Inflammatory macrophage treated with lipopolysaccharide for 4 hours (primary cell): ENCODE data around the gene JPH4.
"Not testable (repeated sequence)": the region's sequence is repeated elsewhere in the genome, so short reads cannot be mapped to it uniquely, and the experiment has no call there.

ENCODE experiments used
- DNase-seq: peaks from one replicate; pipeline ENCODE4 v3.0.0-alpha.2; 2020

Gene JPH4

DNA sequence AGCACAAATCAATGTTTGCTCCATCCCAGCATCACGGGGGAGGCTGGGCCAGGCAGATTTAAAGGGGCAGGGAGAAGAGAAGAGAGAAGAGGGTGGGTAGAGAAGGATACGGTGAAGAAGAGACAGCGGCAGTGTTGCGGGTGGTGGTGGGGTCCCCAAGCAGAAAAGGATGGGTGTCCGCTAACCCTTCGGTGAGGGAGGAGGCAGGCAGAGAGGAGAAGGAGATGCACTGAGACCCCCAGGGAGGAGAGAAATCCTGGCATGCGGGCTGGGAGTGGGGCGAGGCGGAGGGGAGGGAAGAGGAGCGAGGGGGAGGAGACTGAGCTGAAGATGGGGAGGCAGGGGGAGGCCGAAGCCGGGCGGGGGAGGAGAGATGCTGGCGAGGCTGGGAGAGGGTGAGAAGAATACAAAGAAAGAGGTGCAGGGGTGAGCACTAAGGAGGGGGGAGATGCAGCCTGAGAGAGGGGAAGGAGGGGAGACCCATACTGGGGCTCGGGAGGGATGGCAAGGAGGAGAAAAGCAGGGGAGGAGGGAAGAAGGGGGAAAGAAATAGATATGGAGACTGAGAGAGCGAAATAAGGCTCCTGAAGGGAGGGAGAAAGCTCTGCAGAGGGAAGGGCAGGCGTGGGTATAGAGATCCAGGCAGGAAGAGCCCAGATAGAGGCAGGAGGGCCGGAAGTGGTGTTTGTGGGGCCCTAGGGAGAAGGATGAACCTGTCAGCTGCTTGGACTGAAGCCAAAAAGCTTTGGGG, at the start of gene JPH4:
Gene JPH4, minus strand, starts transcription at position 231 of the 751 bp plus-strand sequence. CDS start 1,337 bp downstream, outside the sequence.
- no peak for DNase-seq

DNA sequence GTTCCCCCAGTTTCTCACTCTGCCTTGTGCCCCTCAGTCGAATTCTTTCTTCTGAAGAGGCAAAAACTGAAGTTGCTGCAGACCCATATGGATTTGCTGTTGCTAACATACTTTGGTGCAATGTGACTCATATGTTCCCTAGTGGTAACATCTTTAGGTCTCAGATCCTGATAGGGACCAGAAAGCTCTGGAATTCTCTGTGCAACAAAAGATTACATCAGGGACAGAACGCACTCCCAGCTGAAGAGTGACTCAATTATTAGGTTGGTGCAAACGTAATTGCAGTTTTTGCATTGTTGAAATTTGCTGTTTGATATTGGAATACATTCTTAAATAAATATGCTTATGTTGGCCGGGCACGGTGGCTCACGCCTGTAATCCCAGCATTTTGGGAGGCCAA, 49.4 kb upstream of the JPH4 start:
- no peak for DNase-seq

DNA sequence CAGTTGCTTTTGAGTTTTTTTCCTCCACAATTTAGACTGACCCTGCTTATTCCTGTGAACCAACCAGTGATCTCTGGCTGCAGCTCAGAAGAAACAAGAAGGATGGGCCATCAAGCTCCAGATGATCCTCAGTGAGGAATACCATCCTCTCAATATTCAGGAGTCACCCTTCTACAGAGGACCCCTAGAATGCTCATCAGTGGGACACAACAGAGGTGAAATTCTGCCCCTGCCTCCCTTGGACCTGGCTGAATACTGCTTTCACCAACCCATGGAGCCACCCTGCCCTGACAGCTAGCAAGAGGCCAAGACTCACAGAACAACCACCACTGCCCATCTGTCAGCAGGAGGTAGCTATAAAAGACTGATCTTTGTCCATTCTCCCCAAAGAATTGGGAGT, 48.4 kb upstream of the JPH4 start:
- no peak for DNase-seq

DNA sequence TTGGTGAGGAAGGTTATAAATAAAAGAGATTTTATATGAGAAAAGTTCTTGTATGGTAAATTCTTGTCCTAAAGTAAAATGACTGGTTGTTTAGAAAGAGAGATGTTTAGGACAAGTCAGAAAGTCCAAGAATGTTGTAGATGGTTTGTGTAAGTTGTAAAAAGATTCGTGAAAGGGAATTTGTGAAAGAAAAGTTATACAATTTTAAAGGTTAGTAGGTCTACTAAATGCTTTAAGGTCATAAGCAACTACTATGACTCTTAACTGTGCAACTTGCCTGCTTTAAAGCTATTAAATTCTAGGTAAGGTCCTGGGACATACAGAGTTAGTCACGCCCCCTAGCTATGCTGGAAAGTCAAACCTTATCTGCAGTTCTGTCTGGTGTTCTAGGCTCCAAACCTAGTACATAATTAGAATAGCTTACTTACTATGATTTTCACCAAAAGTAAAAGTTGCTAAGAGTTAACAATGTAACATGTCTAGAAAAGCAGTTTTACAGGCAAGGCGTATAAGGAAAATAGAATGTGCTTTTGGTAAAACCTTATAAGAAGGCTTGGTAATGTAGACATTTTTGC, 46.3 kb upstream of the JPH4 start:
- no peak for DNase-seq

DNA sequence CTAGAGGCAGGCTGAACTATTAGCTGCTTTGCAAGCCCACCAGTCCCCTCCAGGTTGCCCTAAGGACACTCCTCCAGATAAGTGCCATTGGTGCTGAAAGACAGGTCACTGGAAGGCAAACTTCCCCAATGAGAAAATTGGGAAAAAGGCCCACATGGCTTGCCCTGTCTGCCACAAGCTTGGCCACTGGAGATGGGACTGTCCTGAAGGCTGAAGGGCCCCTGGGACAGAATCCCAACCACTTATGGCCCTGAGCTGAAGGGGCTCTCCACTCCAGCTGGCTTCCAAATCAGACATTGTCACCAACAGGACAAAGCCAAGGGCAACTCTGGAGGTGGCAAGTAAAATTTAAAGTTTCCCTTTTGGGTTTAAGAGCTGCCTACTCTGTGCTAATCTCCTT, 45.4 kb upstream of the JPH4 start:
- no peak for DNase-seq

DNA sequence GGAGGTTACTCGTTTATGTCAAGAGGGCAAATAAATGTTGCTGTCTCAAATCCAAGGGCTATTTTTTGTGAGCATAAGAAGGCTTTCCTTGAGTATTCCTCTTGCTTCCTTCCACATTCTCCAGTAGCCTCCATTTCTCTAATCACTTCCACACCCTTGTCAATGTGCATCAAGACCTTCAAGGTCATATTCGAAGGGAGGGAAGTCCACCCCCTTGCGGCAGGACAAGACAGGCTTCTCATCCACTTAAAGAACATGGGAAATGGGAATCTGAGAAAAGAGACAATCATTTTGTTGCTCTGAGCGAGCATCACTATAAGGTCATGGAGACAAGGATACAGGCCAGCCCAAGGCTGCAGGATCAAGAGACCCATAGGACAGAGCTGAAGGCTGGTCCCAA, 44.4 kb upstream of the JPH4 start:
- no peak for DNase-seq

DNA sequence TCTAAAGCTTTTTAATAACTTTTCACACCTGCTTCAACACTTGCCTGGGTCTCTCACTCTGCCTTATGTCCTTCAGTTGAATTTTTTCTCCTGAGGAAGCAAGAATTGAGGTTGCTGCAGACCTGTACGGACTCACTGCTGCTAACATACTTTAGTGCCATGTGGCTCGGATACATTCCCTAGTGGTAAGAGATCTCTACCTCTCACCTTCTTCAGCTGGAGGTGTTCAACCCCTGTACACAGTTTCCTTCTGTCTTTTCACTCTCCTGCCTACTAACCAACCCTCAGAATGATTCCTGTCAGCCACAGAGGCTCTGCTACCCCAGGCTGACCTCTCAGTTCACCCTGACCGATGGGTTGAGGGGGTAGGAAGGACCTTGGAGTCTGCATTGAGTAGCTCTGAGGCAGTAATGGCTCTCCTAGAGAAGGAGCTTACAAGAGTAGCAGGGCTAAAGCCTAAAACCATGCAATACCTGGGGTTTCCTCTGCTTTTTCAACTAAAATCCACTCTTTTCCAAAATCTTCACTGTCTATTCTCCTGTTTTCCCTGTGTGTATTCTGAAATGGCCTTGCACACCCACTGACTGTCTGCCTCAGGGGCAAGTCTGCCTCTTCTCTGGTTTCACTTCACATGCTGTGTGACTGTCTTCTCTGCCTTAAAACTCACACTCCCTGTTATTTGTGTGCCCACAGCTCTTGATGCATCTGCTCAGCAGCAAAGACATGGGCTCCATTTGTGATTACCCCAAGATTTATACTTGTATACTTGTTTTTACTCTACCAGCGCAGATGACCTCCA, 43.5 kb upstream of the JPH4 start:
- no peak for DNase-seq

DNA sequence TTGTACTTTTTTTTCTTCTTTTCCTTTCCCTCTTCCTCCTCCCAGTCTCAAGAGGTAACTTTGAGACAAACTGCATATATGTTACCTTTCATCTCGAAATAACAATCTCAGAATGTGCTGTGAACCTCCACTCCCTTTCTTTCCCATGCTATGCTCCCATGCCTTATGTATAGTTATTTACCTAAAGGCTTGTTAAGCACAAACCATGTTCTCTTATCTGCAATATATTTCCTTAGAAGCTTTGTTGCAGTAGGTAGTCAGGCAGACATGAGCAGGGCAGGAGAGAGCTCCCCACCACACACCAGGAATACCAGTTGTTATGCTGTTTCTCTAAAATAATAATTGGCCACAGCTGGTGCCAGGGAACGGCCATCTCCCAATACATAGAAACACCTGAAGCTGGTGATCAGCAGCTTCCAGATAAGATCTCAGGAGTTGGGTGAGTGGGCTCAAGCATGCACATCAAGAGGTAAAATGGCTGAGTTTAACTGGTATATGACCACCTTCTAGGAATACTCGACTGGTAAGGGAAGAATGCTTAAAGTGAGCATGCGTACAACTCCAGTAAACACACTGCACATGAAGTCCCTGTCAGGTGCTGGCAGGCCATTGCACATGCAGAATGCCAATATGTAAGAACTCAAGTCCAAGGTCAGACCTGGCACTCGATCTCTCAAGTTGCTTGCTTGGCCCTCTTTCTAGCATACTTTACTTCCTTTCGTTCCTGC, 42.8 kb upstream of the JPH4 start:
- DNase-seq: no peak

DNA sequence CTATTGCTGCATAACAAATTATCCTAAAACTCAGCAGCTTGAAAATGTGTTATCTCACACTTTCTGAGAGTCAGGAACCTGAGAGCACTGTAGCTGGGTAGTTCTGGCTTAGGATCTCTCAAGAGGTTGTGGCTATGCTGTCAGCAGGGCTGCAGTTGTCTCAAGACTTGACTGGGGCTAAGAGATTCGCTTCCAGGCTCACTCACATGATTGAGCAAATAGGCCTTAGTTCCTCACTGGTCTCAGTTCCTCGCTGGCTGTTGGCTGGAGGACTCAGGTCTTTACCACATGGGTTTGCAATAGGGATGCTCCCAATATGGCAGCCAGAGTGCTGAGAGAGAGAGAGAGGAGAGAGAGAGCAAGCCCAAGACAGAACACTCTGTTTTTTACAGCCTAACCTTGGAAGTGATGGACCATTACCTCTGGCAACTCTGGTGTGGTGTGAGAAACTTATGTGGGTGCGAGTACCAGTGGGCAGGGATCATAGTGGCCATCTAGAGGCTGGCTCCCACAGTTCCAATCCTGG, 41.6 kb upstream of the JPH4 start:
- DNase-seq: peak; percentile 35

DNA sequence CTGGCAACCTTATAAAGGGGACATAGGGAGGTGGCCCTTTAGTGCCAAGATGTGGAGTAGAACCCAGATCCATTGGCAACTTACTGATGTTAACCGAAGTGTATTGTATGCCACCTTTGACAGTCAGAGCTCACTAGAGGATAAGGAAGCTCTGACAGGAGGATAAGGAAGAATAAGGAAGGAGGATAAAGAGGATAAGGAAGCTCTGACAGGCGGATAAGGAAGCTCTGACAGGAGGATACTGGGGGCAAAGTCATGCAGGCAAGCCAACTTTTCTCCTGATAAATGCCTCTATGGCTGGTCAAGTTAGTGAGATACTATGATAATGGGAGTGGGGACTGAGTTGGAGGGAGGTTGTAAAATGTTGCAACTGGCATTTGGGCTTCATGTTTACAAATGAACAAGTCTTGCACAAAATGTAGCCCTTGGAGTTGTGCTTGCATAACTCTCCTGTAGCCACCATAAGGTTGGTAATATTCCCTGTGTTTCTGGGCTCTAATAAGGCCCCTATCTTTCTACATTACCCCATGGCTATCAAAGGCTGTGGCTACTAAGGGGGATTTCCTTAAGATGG, 39.9 kb upstream of the JPH4 start:
- DNase-seq: no peak

DNA sequence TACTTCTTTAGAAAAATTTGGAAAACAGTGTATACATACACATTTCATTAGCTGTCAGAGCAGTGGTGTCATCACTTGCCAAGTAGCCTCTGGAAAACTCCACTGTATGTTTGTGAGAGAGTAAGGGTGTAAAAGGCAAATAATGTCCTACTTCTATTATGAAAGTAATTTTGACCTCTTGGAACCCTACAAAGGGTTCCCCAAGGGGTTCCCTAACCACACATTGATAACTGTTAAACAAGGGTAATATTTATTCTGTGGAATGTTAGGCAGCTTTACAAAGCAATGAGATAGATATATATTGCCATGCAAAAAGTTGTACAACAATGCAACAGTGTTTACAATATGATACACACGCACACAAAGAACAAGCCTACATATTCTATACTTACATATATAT, 38.9 kb upstream of the JPH4 start:
- no peak for DNase-seq

DNA sequence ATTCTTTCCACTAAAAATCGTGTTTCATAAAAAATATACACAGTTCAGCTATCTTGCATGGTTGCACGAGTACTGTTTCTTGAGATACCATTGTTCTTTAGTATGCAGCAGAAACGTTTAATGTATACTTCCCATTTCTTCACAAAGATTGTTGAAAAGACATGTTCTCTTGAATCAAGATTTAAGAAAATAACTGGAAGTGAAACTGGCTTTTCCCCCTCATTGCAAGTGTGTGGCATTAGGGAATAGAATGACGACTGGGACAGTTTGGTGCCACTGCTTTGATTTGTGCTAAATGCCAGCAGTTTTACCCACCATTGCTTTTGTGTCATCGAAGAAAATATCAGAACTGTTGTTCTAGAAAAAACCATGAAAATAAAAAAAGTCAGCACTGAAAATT, 37.3 kb upstream of the JPH4 start:
- peak; percentile 73 for DNase-seq

DNA sequence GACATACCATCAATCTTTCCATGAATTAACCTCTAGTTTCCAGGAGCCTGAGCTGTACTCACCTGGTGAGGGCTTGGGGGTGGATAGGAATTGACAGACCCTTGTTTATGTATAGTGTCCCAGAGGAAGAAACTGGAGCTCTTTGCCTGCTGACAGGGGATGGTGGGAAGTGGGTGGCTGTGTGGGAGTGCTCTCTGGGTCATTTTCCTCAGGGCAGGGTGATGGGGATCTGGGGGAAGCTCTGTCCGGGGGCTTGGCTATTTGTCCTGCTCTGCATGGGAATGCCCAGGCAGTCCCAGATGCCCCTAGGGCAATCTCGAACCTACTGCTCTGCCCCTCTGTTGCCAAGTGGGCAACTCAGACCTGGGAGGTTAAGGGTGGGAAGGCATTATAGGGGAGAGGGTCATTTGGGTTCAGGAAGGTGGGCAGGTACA, 35.8 kb upstream of the JPH4 start:
- no peak for DNase-seq

DNA sequence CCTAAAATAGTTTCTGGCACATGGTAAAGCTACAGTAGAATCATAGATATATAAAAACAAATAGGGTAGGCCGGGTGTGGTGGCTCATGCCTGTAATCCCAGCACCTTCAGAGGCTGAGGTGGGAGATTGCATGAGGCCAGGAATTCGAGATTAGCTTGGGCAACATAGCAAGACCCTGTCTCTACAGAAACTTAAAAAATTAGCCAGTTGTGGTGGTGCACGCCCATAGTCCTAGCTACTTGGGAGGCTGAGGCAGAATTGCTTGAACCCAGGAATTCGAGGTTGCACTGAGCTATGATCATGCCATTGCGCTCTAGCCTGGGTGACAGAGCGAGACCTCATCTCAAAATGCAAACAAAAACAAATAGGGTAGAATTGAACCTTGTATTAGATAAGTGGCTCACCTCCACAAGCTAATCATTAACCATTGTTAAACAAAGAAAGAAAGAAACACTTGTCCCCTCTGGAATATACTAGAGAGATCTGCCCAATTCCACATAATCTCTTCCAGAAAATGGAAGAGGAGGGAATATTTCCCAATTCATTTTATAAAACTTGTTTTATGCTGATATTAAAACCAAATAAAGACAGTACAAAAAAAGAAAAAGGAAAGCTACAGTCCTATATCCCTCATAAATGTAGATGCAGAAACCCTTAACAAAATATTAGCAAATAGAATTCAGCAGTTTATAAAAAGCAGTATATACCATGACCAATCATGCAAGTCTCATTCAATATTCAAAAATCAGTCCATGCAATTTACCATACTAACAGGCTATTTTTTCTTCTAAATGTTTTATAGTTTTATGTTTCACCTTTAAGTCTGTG, 34.9 kb upstream of the JPH4 start:
- no peak for DNase-seq

DNA sequence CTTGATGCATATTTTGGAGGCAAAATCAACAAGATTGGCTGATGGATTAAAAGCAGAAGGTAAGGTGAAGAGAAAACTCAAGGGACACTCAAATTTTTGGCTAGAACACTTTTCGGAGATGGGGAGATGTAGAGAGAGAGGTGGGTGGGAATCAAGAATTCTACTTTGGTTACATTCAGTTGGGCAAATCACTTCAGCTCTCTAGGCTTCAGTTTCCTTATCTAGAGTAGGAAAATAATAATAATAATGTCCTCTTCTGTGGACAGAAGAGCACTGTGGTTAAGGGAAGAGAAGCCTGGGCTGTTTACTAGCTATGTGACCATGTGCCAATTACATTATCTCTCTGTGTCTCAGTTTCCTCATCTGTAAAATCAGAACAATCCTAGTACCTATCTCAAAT, 34.2 kb upstream of the JPH4 start:
- DNase-seq: no peak

DNA sequence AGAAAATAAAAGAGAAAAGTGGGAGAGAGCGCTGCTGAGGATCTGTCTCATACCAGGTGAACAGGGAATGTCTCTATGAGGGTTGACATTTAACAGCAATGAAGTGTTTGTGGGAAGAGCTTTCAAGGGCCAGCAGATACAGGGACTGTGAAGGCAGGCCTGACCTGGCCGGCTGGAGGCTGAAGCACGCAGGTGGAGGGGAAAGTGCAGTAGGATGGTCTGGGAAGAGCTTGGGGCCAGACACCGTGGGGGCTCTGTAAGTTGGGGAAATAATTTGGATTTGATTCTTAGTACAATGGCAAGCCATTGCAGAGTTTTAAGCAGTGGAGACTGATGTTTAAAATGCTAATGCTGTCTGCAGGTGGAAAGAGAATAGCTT, 33.8 kb upstream of the JPH4 start:
- DNase-seq: no peak

DNA sequence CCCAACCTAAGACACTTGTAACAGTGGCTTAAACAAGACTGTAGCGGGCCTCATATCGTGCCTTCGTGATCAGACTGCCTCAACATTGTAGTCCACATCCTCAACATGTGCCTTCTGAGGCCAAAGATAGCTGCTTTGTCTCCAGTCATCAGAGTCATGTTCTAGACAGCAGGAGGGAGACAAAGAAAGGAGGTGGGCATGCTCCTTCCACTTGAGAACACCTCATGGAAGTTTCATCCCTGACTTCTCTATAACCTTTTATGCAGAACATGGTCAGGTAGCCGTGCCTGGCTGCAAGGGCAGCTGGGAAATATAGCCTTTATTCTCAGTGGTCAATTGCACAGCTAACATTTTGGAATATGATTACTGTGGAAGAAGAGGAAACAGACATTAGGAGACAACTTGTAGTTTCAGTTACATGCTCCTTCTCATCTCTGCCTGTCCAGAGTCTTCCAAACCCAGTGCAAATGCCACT, 32.3 kb upstream of the JPH4 start:
- no peak for DNase-seq

DNA sequence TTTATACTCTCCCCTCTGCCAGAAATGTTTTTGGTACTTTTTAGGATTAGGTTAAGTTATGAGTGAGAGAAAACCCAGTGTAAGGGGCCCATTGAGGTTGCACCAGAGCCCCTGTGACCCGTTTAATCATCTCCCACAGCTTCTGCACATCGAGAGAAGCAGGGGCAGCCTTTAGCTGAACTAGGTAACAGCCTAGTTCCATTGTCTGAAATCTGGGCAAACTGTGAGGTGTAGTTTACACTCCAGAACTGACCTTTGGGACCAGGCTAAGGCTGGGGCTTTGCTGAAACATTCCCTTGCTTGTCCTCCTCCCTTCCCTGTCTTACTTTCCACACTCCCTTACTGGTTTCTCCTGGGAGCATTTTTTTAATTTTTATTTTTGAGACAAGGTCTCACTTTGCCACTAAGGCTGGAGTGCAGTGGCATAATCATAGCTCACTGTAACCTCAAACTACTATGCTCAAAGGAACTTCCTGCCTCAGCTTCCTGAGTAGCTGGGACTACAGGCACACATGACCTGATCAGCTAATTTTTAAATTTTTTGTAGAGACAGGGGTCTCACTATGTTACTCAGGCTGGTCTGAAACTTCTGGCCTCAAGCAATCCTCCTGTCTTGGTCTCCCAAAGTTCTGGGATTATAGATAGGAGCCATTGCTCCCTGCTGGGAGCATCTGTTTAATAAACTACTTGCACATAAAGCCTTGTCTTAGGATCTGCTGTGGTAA, 31.7 kb upstream of the JPH4 start:
- no peak for DNase-seq

DNA sequence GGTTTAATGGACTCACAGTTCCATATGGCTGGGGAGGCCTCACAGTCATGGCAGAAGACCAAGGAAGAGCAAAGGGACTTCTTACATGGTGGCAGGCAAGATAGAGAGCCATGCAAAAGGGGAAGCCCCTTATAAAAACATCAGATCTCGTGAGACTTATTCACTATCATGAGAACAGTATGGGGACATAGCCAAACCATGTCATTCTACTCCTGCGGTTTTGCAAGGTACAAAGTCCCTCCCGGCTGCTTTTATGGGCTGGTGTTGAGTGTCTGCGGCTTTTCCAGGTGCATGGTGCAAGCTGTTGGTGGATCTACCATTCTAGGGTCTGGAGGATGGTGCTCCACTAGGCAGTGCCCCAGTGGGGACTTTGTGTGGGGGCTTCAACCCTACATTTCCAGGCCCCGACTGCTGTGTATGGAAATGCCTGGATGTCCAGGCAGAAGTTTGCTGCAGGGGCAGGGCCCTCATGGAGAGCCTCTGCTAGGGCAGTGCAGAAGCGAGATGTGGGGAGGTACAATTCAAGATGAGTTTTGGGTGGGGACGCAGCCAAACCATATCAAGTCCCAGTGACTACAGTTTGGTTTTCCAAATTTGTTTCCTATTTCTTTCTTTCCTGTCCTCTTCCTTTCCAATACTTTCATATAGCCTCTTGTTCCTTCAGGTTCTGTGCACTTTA, 31.0 kb upstream of the JPH4 start:
- not testable (repeated sequence) for DNase-seq

DNA sequence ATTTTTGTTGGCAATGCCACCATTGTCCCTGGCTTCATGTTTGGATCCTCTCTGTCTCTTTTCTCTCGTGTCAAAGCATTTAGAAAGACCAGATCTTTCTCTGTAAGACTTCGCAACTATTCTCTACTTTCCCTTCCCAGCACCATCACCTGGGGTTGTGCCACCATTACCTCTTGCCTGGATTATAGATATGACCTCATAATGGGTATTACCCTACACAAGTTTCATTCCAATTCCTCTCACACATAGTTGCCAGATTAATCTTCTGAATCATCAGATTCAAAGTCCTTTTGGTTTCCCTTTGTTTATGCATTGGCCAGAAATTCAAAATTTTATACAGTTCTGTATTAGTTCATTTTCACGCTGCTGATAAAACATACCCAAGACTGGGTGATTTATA, 30.4 kb upstream of the JPH4 start:
- no peak for DNase-seq
